WTC11 (cell line): ENCODE results near the gene KCTD11. TPM values are rescaled to one million over a fixed set of nuclear protein-coding genes. Genes with fewer than 3 reads are reported as not detected.

ENCODE experiments used
- ATAC-seq: fragments of 200-7000 bp; cut with Tn5 transposase; 2 replicates; pipeline ENCODE4 v1.10.0; 2021; ENCODE audit warnings: mild to moderate bottlenecking, moderate library complexity
- CTCF ChIA-PET: fragments of 300-600 bp; sonication (Branson Sonifier 250); formaldehyde crosslinking; loops from one replicate; lab custom pipeline; 2021; ENCODE audit warnings: antibody characterized with exemption; lab: Charles Lee
- POLR2A ChIA-PET: fragments of 350-600 bp; sonication (Branson Sonifier 250); formaldehyde crosslinking; loops from one replicate; lab custom pipeline; 2021; ENCODE audit warnings: antibody characterized with exemption; lab: Charles Lee
- DNase-seq: peaks from one replicate; pipeline ENCODE4 v3.0.0; 2021; ENCODE audit warnings: low spot score
- H3K27ac Mint-ChIP-seq: 2 replicates; pipeline ENCODE4 v1.8.0; 2021; ENCODE audit warnings: mixed read lengths
- H3K27me3 Mint-ChIP-seq: 2 replicates; pipeline ENCODE4 v1.8.0; 2021; ENCODE audit warnings: low read depth, mild to moderate bottlenecking, moderate library complexity, mixed read lengths
- H3K36me3 Mint-ChIP-seq: 2 replicates; pipeline ENCODE4 v1.8.0; 2021; ENCODE audit warnings: mixed read lengths
- H3K4me1 Mint-ChIP-seq: 2 replicates; pipeline ENCODE4 v1.8.0; 2022; ENCODE audit warnings: mixed read lengths
- H3K4me3 Mint-ChIP-seq: 2 replicates; pipeline ENCODE4 v1.8.0; 2021; ENCODE audit warnings: mild to moderate bottlenecking, moderate library complexity, mixed read lengths
- H3K9me3 Mint-ChIP-seq: 2 replicates; pipeline ENCODE4 v1.8.0; 2021; ENCODE audit warnings: mixed read lengths
- ATF1 ChIP-seq: sonication (generic); formaldehyde crosslinking; IDR thresholded peaks from 2 replicates; pipeline ENCODE4 v1.8.1; 2023; ENCODE audit warnings: mild to moderate bottlenecking, moderate library complexity, missing genetic modification reagents
- CBFB ChIP-seq: sonication (generic); formaldehyde crosslinking; IDR thresholded peaks from 2 replicates; pipeline ENCODE4 v1.8.1; 2022; ENCODE audit warnings: mild to moderate bottlenecking, low read depth, missing genetic modification reagents
- CREM ChIP-seq: sonication (generic); formaldehyde crosslinking; IDR thresholded peaks from 2 replicates; pipeline ENCODE4 v1.8.1; 2022; ENCODE audit warnings: mild to moderate bottlenecking, missing genetic modification reagents, moderate library complexity
- EMX1 ChIP-seq: fragments of 250-450 bp; sonication (Bioruptor Pico); IDR thresholded peaks from 2 replicates; pipeline ENCODE4 v1.8.0; 2021; ENCODE audit warnings: mild to moderate bottlenecking
- FOXJ3 ChIP-seq: sonication (generic); formaldehyde crosslinking; IDR thresholded peaks from 2 replicates; pipeline ENCODE4 v1.9.0; 2021; ENCODE audit warnings: missing genetic modification reagents, mild to moderate bottlenecking, borderline replicate concordance
- GABPB1 ChIP-seq: sonication (generic); formaldehyde crosslinking; IDR thresholded peaks from 2 replicates; pipeline ENCODE4 v1.8.1; 2023; ENCODE audit warnings: mild to moderate bottlenecking, missing genetic modification reagents
- JAZF1 ChIP-seq: fragments of 250-450 bp; sonication (Bioruptor Pico); IDR thresholded peaks from 2 replicates; pipeline ENCODE4 v1.9.0; 2021; ENCODE audit warnings: moderate library complexity, mild to moderate bottlenecking, inconsistent platforms
- KAT7 ChIP-seq: sonication (generic); formaldehyde crosslinking; IDR thresholded peaks from 2 replicates; pipeline ENCODE4 v1.8.1; 2023; ENCODE audit warnings: missing genetic modification reagents, mild to moderate bottlenecking, borderline replicate concordance
- NFATC4 ChIP-seq: fragments of 250-450 bp; sonication (Bioruptor Pico); IDR thresholded peaks from 2 replicates; pipeline ENCODE4 v1.9.0; 2021; ENCODE audit warnings: mild to moderate bottlenecking
- NFYB ChIP-seq: sonication (generic); formaldehyde crosslinking; conservative IDR thresholded peaks from 2 replicates; pipeline ENCODE4 v1.8.0; 2022; ENCODE audit warnings: low read depth, missing genetic modification reagents
- SMAD3 ChIP-seq: sonication (generic); formaldehyde crosslinking; IDR thresholded peaks from 2 replicates; pipeline ENCODE4 v1.8.0; 2022; ENCODE audit warnings: missing genetic modification reagents, mild to moderate bottlenecking, borderline replicate concordance
- ZMAT4 ChIP-seq: fragments of 250-450 bp; sonication (Bioruptor Pico); IDR thresholded peaks from 2 replicates; pipeline ENCODE4 v1.9.0; 2021; ENCODE audit warnings: mild to moderate bottlenecking
- ZNF121 ChIP-seq: sonication (generic); formaldehyde crosslinking; IDR thresholded peaks from 2 replicates; pipeline ENCODE4 v1.8.0; 2023; ENCODE audit warnings: missing genetic modification reagents
- ZNF138 ChIP-seq: sonication (generic); formaldehyde crosslinking; conservative IDR thresholded peaks from 2 replicates; pipeline ENCODE4 v1.8.1; 2022; ENCODE audit warnings: mild to moderate bottlenecking, moderate library complexity, missing genetic modification reagents
- ZNF232 ChIP-seq: sonication (generic); formaldehyde crosslinking; IDR thresholded peaks from 2 replicates; pipeline ENCODE4 v1.8.0; 2022; ENCODE audit warnings: mild to moderate bottlenecking, missing genetic modification reagents
- ZNF671 ChIP-seq: fragments of 250-450 bp; sonication (Bioruptor Pico); IDR thresholded peaks from 2 replicates; pipeline ENCODE4 v1.8.0; 2021; ENCODE audit warnings: mild to moderate bottlenecking
- total RNA-seq: library from RNA; stranded (reverse); gene quantifications from 3 replicates; pipeline ENCODE4 v1.2.3, GENCODE V29; 2021
- TF ChIP-seq, protein P1 (sequence below): sonication (generic); formaldehyde crosslinking; IDR thresholded peaks from 2 replicates; pipeline ENCODE4 v1.8.1; 2023; ENCODE audit warnings: mild to moderate bottlenecking, missing genetic modification reagents
- TF ChIP-seq, protein P2 (sequence below): sonication (generic); formaldehyde crosslinking; IDR thresholded peaks from 2 replicates; pipeline ENCODE4 v1.8.0; 2023; ENCODE audit warnings: missing genetic modification reagents, mild to moderate bottlenecking, borderline replicate concordance
- TF ChIP-seq, protein P3 (sequence below): sonication (generic); formaldehyde crosslinking; IDR thresholded peaks from 2 replicates; pipeline ENCODE4 v1.8.0; 2022; ENCODE audit warnings: mild to moderate bottlenecking, missing genetic modification reagents
- TF ChIP-seq, protein P4 (sequence below): fragments of 250-450 bp; sonication (Bioruptor Pico); IDR thresholded peaks from 2 replicates; pipeline ENCODE4 v2.1.2; 2022; ENCODE audit warnings: mild to moderate bottlenecking, moderate library complexity
- TF ChIP-seq, protein P5 (sequence below): sonication (generic); formaldehyde crosslinking; IDR thresholded peaks from 2 replicates; pipeline ENCODE4 v1.8.0; 2022; ENCODE audit warnings: mild to moderate bottlenecking, missing genetic modification reagents

The KCTD11 gene
- total RNA-seq, 1 experiment from 2014 or later, result 8.1 TPM

- TF ChIP-seq, protein P1, sequence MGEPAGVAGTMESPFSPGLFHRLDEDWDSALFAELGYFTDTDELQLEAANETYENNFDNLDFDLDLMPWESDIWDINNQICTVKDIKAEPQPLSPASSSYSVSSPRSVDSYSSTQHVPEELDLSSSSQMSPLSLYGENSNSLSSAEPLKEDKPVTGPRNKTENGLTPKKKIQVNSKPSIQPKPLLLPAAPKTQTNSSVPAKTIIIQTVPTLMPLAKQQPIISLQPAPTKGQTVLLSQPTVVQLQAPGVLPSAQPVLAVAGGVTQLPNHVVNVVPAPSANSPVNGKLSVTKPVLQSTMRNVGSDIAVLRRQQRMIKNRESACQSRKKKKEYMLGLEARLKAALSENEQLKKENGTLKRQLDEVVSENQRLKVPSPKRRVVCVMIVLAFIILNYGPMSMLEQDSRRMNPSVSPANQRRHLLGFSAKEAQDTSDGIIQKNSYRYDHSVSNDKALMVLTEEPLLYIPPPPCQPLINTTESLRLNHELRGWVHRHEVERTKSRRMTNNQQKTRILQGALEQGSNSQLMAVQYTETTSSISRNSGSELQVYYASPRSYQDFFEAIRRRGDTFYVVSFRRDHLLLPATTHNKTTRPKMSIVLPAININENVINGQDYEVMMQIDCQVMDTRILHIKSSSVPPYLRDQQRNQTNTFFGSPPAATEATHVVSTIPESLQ (CRISPR knock-in tag), result no peak
- TF ChIP-seq, protein P2, sequence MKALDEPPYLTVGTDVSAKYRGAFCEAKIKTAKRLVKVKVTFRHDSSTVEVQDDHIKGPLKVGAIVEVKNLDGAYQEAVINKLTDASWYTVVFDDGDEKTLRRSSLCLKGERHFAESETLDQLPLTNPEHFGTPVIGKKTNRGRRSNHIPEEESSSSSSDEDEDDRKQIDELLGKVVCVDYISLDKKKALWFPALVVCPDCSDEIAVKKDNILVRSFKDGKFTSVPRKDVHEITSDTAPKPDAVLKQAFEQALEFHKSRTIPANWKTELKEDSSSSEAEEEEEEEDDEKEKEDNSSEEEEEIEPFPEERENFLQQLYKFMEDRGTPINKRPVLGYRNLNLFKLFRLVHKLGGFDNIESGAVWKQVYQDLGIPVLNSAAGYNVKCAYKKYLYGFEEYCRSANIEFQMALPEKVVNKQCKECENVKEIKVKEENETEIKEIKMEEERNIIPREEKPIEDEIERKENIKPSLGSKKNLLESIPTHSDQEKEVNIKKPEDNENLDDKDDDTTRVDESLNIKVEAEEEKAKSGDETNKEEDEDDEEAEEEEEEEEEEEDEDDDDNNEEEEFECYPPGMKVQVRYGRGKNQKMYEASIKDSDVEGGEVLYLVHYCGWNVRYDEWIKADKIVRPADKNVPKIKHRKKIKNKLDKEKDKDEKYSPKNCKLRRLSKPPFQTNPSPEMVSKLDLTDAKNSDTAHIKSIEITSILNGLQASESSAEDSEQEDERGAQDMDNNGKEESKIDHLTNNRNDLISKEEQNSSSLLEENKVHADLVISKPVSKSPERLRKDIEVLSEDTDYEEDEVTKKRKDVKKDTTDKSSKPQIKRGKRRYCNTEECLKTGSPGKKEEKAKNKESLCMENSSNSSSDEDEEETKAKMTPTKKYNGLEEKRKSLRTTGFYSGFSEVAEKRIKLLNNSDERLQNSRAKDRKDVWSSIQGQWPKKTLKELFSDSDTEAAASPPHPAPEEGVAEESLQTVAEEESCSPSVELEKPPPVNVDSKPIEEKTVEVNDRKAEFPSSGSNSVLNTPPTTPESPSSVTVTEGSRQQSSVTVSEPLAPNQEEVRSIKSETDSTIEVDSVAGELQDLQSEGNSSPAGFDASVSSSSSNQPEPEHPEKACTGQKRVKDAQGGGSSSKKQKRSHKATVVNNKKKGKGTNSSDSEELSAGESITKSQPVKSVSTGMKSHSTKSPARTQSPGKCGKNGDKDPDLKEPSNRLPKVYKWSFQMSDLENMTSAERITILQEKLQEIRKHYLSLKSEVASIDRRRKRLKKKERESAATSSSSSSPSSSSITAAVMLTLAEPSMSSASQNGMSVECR, result no peak
- TF ChIP-seq JAZF1 (CRISPR knock-in tag), result no peak
- TF ChIP-seq FOXJ3 (CRISPR knock-in tag), result no peak
- TF ChIP-seq, protein P3, sequence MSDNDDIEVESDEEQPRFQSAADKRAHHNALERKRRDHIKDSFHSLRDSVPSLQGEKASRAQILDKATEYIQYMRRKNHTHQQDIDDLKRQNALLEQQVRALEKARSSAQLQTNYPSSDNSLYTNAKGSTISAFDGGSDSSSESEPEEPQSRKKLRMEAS (CRISPR knock-in tag), result no peak
- no peak for TF ChIP-seq ZMAT4 (CRISPR knock-in tag)
- TF ChIP-seq ZNF121, result no peak
- no peak for TF ChIP-seq ZNF232
- no peak for TF ChIP-seq EMX1 (CRISPR knock-in tag)
- TF ChIP-seq ZNF138 (CRISPR knock-in tag), result no peak
- TF ChIP-seq NFATC4 (CRISPR knock-in tag), result no peak
These were observed 18.9 kb downstream of the KCTD11 start (continued) for GRCh38 chr17:7370853-7371252.

DNA sequence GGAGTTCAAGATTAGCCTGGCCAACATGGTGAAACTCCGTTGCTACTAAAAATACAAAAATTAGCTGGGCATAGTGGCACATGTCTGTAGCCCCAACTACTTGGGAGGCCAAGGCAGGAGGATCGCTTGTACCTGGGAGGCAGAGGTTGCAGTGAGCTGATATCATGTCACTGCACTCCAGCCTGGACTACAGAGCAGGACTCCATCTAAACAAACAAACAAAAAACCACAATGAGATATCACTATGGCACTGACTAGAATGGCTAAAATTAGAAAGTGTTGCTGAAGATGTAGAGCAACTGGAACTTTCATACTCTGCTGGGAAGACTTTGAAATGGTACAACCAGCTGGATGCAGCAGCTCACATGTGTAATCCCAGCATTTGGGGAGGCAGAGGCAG lies 22.4 kb downstream of the KCTD11 start:
- ChIA-PET POLR2A (no interaction called here), CTCF (no interaction called here)
- ATAC-seq (no peak), DNase-seq (no peak)
- H3K4me1 Mint-ChIP-seq, result peaks cover 5% of the 10 kb centered on the region
- H3K4me3 Mint-ChIP-seq, result no peak overlapping the region
- no peaks in the 10 kb centered on the region; the same call in 1 of the 2 replicates for H3K36me3 Mint-ChIP-seq
- peaks cover 13% of the 10 kb centered on the region for H3K27me3 Mint-ChIP-seq
- no peak overlapping the region for H3K27ac Mint-ChIP-seq
- peaks cover 5% of the 10 kb centered on the region for H3K9me3 Mint-ChIP-seq
- TF ChIP-seq SMAD3 (CRISPR knock-in tag) (no peak), NFYB (CRISPR knock-in tag) (no peak), CBFB (CRISPR knock-in tag) (no peak), FOXJ3 (CRISPR knock-in tag) (no peak), GABPB1 (CRISPR knock-in tag) (no peak), EMX1 (CRISPR knock-in tag) (no peak), KAT7 (CRISPR knock-in tag) (no peak), ZNF671 (no peak), CREM (no peak), ATF1 (CRISPR knock-in tag) (no peak)
- TF ChIP-seq, protein P4, sequence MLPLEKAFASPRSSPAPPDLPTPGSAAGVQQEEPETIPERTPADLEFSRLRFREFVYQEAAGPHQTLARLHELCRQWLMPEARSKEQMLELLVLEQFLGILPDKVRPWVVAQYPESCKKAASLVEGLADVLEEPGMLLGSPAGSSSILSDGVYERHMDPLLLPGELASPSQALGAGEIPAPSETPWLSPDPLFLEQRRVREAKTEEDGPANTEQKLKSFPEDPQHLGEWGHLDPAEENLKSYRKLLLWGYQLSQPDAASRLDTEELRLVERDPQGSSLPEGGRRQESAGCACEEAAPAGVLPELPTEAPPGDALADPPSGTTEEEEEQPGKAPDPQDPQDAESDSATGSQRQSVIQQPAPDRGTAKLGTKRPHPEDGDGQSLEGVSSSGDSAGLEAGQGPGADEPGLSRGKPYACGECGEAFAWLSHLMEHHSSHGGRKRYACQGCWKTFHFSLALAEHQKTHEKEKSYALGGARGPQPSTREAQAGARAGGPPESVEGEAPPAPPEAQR (CRISPR knock-in tag), result no peak
- TF ChIP-seq, protein P5, sequence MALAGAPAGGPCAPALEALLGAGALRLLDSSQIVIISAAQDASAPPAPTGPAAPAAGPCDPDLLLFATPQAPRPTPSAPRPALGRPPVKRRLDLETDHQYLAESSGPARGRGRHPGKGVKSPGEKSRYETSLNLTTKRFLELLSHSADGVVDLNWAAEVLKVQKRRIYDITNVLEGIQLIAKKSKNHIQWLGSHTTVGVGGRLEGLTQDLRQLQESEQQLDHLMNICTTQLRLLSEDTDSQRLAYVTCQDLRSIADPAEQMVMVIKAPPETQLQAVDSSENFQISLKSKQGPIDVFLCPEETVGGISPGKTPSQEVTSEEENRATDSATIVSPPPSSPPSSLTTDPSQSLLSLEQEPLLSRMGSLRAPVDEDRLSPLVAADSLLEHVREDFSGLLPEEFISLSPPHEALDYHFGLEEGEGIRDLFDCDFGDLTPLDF (CRISPR knock-in tag), result no peak
